Fibroblast of the aortic adventitia (primary cell): ENCODE results near the gene LRRC8E. TPM values are rescaled to one million over a fixed set of nuclear protein-coding genes. Genes with fewer than 3 reads are reported as not detected.
A peak's percentile ranks its signal among the peaks of the same experiment; 100 is the strongest.

ENCODE experiments used
- DNase-seq: peaks from one replicate; pipeline ENCODE4 v3.0.0-alpha.2; 2010; ENCODE audit warnings: low read depth
- H3K4me3 ChIP-seq: 2 replicates; pipeline ENCODE4 v1.5.1; 2011; ENCODE audit warnings: low read depth, mild to moderate bottlenecking, control low read depth, low read length, moderate library complexity
- total RNA-seq: library from RNA; depleted of rRNA; stranded (reverse); fragments of >200 nt; gene quantifications from 2 replicates; pipeline ENCODE4 v1.2.3, GENCODE V29; 2012; ENCODE audit warnings: low replicate concordance
- TF ChIP-seq, protein P1 (sequence below): IDR thresholded peaks from 2 replicates; pipeline ENCODE4 v1.5.1; 2011; ENCODE audit warnings: mild to moderate bottlenecking, low read length, control low read depth, inconsistent platforms; ENCODE audit not compliant: insufficient read depth

LRRC8E gene
- total RNA-seq, 1 donor = 5.2 TPM

DNA sequence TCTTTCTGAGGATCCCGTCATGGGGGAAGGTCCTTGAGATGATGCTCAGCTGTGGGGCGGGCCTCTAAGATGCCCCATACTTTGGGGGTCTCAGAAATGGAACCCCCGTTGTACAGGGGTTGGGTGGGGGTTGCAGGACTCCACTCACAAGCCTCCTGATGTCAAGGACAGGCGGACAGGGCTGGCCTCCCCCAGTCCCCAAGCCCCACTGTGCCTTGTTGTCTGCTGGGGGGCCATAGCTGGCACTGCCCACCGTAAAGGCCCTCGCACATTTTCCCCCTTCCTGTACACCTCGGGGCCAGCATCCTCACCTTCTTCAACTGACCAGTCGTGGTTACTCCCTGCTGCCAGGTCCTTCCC is 34.5 kb downstream of the LRRC8E start:
- no peak for DNase-seq
- no peak overlapping the region for H3K4me3 ChIP-seq
- TF ChIP-seq, protein P1, sequence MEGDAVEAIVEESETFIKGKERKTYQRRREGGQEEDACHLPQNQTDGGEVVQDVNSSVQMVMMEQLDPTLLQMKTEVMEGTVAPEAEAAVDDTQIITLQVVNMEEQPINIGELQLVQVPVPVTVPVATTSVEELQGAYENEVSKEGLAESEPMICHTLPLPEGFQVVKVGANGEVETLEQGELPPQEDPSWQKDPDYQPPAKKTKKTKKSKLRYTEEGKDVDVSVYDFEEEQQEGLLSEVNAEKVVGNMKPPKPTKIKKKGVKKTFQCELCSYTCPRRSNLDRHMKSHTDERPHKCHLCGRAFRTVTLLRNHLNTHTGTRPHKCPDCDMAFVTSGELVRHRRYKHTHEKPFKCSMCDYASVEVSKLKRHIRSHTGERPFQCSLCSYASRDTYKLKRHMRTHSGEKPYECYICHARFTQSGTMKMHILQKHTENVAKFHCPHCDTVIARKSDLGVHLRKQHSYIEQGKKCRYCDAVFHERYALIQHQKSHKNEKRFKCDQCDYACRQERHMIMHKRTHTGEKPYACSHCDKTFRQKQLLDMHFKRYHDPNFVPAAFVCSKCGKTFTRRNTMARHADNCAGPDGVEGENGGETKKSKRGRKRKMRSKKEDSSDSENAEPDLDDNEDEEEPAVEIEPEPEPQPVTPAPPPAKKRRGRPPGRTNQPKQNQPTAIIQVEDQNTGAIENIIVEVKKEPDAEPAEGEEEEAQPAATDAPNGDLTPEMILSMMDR = no peak

DNA sequence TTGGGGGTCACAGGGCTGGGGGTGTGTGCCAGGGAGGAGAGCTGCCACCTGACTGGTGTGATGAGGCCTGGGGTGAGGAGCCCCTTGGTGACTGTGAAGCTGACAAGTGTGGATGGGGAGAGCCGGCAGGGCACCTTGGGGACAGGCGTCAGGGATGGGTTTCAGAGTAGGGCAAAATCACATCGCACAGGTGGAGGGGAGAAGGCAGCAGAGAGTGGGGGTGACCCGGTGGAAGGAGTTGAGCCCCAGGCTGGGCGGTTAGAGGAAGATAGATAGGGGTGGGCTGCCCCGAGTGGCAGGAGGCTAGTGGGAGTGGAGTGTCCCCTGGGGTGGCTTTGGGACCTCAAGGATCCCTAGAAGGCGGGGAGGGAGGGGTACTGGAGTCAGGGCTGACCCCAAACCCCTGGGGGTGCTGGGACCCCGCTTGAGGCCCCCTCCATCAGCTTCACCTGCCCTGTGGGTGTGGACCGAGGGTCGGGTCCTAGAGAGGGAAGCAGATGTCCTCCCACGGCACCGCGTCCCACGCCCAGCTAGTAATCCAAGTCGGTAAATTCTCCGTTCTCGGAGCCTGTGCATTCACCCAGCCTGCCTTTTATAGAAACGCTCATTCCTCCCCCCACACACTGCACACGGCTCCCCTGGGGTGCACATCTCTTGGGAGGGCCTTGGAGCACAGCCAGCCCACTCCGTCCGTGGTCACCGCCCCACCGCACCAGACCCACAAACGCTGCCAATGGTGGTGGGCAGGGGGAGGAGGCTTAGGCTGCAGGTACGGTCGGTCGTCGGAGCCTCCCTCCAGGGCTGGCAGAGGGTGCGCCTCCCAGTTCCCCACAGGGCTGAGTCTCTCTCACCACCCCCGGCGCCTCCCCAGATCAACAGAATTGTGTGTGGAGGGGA is 35.2 kb downstream of the LRRC8E start:
- TF ChIP-seq, protein P1 = no peak
- H3K4me3 ChIP-seq = no peak overlapping the region
- DNase-seq = no peak

DNA sequence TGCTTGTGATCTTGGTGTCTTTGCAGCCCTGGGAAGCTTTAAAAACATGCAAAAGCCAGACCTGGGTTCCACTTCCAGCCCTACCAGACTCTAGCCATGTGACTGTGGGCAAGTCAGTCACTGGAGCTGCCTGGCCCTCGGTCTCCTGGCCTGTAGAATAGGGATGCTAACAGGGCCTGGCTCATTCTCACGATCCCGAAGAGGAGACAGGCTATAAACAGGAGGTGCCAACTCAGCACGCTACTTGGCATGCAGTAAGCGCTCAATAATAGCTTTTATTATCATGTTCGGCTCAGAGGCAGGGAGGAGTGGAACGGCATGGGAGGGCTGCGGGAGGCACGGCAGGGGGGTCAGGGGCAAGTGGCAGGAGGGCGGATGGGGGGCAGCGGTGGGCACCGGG is 35.9 kb downstream of the LRRC8E start:
- TF ChIP-seq, protein P1 = no peak
- DNase-seq = no peak
- no peak overlapping the region for H3K4me3 ChIP-seq

DNA sequence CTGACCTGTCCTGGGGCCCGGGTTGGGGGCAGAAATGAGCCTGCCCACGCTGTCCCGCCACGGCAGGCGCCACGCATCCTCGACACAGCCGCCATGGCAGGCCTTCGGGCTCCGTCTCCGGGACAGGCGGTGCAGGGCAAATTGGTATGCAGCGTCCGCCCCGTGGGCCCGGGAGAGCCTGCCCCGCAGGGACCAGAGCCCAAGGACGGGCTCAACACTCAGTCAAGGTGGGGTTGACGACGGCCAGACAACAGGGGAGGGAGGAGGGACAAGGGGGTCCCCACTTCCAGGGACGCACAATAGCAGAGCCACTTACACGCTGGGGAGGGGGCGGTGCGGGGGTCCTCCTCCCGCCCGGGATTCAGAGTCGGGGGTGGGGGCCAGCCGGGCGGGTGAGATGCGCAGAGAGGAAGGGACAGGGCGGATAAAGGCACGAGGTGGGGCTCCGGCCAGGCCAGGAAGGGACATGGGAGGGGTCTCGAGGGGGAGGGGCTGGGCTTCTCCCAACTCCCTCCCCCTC is 36.4 kb downstream of the LRRC8E start:
- DNase-seq = no peak
- TF ChIP-seq, protein P1 = no peak
- H3K4me3 ChIP-seq = no peak overlapping the region

DNA sequence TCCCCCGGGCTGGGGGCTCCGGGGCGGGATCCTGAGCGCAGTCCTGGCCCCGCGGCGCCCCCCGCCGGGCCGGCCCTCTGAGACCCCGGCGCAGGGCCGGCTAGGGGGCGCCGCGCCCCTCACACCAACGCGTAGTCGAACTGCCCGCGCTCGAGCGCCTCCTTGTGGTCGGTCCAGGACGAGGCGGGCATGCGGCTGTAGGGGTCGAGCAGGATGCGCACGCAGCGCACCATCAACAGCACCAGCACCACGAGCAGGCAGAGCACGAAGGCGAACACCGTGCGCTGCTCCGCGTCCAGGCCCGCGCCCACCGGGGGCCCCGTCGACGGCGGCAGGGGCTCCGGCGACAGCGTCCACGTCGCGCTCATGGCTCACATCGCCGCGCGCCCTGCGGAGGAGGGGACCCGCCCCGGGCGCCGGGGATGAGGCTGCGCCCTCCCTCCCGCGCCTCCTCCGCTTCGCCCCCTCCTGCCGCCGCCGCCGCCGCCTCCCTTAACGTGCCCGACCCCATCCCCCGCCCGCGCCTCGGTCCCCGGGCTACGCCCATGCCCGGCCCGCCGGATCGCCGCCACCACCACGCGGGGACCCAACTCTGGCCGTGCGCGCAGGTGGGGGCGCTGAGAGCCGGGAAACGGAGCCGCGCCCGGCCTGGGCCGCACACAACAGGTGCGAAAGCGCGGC is 37.0 kb downstream of the LRRC8E start:
- TF ChIP-seq, protein P1 = peak; percentile 86
- peak; percentile 68 for DNase-seq

DNA sequence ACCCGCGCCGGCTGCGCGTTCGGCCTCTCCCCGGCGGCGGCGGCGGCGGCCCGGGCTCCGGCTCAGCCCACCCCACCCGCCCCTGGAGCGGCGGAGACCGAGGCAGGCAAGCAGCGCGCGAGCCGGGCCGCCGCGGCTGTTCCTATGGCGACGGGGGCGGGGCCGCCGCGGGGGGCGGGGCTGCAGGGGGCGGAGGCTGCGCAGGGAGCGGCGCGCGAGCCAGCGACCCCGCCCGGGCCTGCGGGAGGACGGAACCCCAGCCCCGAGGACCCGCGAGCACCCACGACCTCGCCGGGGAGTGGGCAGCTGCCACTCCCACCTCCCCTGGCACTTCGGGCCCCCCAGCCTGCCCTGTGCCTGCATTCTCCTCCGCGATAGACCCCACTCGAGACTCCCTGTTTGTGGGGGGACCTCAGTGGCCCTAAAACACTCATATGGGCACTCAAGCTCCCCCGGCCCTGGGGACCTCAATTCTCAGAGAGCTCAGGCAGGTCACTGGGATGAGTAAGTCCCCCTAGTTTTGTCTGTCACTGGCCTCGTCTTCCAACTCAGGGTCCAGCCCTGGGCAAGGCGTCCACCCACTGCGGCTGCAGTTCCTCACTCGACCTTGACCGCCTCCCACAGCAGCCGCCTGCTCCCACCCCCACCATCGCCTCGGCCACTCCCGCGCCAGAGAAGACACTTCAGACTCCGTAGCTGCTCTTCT is 37.9 kb downstream of the LRRC8E start, which contains the start of gene CTXN1:
TSS of gene CTXN1 (minus strand) at position 115 of the 706 bp plus-strand sequence. CDS start 597 bp downstream, outside the sequence.
- peak; percentile 31 for DNase-seq

More for the DNA sequence above, 37.0 kb downstream of the LRRC8E start:
- H3K4me3 ChIP-seq = peak overlapping the region; percentile 55

More for the DNA sequence above, 37.9 kb downstream of the LRRC8E start, which contains the start of gene CTXN1:
- TF ChIP-seq, protein P1 = no peak
- H3K4me3 ChIP-seq = peak within 1 kb of the TSS; percentile 56
